Lower leg skin (tissue), 3 donors: Measurements from ENCODE around the gene TNRC6A.

Experiments
- POLR2A ChIP-seq, 2 donors: fragments of 450-650 bp; IDR thresholded peaks; one replicate each; pipeline ENCODE4 v1.6.1; 2016 to 2017; ENCODE audit warnings: antibody characterized with exemption in 2 of 2, mild to moderate bottlenecking in 1 of 2, moderate library complexity in 1 of 2
- TF ChIP-seq, protein P1 (sequence below), 3 donors: fragments of 450-650 bp; IDR thresholded peaks; one replicate each; pipeline ENCODE4 v1.5.1; 2016; ENCODE audit warnings: antibody characterized with exemption in 3 of 3, mild to moderate bottlenecking in 3 of 3, moderate library complexity in 2 of 3

DNA sequence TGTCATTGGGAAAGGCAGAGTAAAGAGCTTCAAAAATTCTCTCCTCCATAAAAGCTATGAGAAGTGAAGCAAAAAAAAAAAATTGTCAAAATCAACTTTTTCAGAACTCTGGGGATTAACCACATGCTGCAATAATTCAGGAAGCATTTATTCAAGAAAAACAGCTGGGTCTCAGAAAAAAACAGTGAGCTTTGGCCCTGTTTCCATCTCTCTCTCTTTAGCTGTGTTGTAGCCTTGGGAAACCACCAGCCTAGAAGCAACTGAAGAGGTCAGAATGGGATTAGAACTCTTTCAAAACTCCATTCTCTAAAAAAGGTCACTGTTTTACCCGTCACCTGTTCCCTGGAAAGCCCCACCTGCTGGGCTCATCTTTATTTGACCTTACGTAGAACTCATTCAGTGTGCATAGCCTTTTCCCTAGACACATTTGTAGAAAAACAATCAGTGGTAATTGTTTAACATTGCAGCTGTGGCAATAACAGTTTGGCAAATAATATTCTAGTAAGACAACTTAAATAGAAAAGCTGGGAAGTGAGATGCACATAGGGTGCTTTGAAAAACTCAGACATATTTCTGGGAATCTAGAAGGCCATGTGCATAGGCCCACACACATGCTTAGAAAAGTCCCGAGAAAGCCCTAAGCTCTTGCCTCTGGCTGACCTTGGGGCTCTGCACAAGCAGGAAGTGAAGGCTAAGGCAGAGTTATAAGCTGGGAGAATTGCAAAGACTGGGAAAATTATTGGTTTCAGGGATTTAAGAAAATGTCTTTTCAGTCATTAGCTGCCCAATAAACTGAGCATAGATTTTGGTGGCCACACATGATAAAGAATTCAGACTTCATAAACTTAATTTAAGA, 134.4 kb downstream of the TNRC6A start:
- TF ChIP-seq, protein P1, sequence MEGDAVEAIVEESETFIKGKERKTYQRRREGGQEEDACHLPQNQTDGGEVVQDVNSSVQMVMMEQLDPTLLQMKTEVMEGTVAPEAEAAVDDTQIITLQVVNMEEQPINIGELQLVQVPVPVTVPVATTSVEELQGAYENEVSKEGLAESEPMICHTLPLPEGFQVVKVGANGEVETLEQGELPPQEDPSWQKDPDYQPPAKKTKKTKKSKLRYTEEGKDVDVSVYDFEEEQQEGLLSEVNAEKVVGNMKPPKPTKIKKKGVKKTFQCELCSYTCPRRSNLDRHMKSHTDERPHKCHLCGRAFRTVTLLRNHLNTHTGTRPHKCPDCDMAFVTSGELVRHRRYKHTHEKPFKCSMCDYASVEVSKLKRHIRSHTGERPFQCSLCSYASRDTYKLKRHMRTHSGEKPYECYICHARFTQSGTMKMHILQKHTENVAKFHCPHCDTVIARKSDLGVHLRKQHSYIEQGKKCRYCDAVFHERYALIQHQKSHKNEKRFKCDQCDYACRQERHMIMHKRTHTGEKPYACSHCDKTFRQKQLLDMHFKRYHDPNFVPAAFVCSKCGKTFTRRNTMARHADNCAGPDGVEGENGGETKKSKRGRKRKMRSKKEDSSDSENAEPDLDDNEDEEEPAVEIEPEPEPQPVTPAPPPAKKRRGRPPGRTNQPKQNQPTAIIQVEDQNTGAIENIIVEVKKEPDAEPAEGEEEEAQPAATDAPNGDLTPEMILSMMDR (IDR thresholded peaks at IDR 0.05), result no peak
- TF ChIP-seq POLR2A (IDR thresholded peaks at IDR 0.05), result no peak
